Lower leg skin (tissue), 4 donors: ENCODE data around the gene HMG20A. TPM values are rescaled to one million over a fixed set of nuclear protein-coding genes. Genes with fewer than 3 reads are reported as not detected.

Experiments
- DNase-seq, 2 donors: peaks; one replicate each; pipeline ENCODE4 v3.0.0-alpha.2; 2019; ENCODE audit warnings: low spot score in 2 of 2
- H3K4me3 ChIP-seq: fragments of 200-600 bp; sonication (generic); 2 replicates; pipeline ENCODE4 v1.5.1; 2017; ENCODE audit warnings: mild to moderate bottlenecking, low read depth; ENCODE audit not compliant: poor library complexity, severe bottlenecking
- CTCF ChIP-seq, 3 donors: fragments of 450-650 bp; IDR thresholded peaks; one replicate each; pipeline ENCODE4 v1.5.1; 2016; ENCODE audit warnings: antibody characterized with exemption in 3 of 3, mild to moderate bottlenecking in 3 of 3, moderate library complexity in 2 of 3
- POLR2A ChIP-seq, 2 donors: fragments of 450-650 bp; IDR thresholded peaks; one replicate each; pipeline ENCODE4 v1.6.1; 2016 to 2017; ENCODE audit warnings: antibody characterized with exemption in 2 of 2, mild to moderate bottlenecking in 1 of 2, moderate library complexity in 1 of 2
- WGBS, 2 donors: methylation state at CpG; one replicate each; pipeline ENCODE4 v1.1.5; 2018; 5-methylcytosine and 5-hydroxymethylcytosine counted together
- intact Hi-C: fragments of 100-400 bp; cut with DNase I; formaldehyde crosslinking; loops from one replicate; pipeline ENCODE4 v1.15.0; 2023; ENCODE audit warnings: low total_unique reads
- total RNA-seq, 4 donors: library from RNA; depleted of rRNA; stranded (reverse); fragments of >200 nt; gene quantifications; one replicate each; pipeline ENCODE4 v1.1.0, GENCODE V29; 2016

Gene HMG20A
- total RNA-seq, 4 donors from 2014 or later: 16.8 to 28.1 (median 22.5) TPM

- H3K4me3 ChIP-seq: no peak overlapping the region
- intact Hi-C loops: no loop called here
- DNase-seq: no peak
- 94 to 95% methylated on average over 3 of the region's 3 CpGs for WGBS, 2 donors
- TF ChIP-seq CTCF (IDR thresholded peaks at IDR 0.05) (no peak), POLR2A (IDR thresholded peaks at IDR 0.05) (no peak)
Measured at GRCh38 chr15:77532067-77532710, 111.5 kb downstream of the HMG20A start.

- WGBS, 2 donors: 80% methylated on average over 7 of the region's 7 CpGs
- TF ChIP-seq POLR2A (IDR thresholded peaks at IDR 0.05): no peak
- TF ChIP-seq CTCF (IDR thresholded peaks at IDR 0.05): no peak
- no peak overlapping the region for H3K4me3 ChIP-seq
- DNase-seq: no peak
- intact Hi-C loops: no loop called here
Measured at GRCh38 chr15:77532846-77533245, 112.2 kb downstream of the HMG20A start.

GRCh38 chr15:77533578-77534430 is 113.1 kb downstream of the HMG20A start:
- DNase-seq: no peak
- no peak for TF ChIP-seq POLR2A (IDR thresholded peaks at IDR 0.05)
- TF ChIP-seq CTCF (IDR thresholded peaks at IDR 0.05): no peak
- no peak overlapping the region for H3K4me3 ChIP-seq
- 58 to 68% methylated on average over 13 of the region's 13 CpGs for WGBS, 2 donors
- intact Hi-C loops: no loop called here

Other genes starting within 250 kb of the HMG20A start
- gene PEAK1, start 784 bp upstream of the HMG20A start, total RNA-seq: 10 to 100 TPM; 23.4 to 38.2 (median 31.0) TPM
- 1 to 10 TPM in 2 of 4 donors, under 1 TPM in 2; 0.42 to 4.4 (median 1.5) TPM for gene LINGO1, start 212.0 kb downstream of the HMG20A start, total RNA-seq